GM12878 (cell line): ENCODE data around the gene E2F1. TPM values are rescaled to one million over a fixed set of nuclear protein-coding genes. Genes with fewer than 3 reads are reported as not detected.
A peak's percentile ranks its signal among the peaks of the same experiment; 100 is the strongest.

Experiments
- PAX5 ChIP-seq: IDR thresholded peaks from 2 replicates; pipeline ENCODE4 v1.6.1; 2011; ENCODE audit warnings: low read depth, low read length, borderline replicate concordance
- ZBED1 ChIP-seq: IDR thresholded peaks from 2 replicates; pipeline ENCODE4 v1.6.1; 2016; ENCODE audit warnings: borderline replicate concordance
- ZNF207 ChIP-seq: fragments of 450-650 bp; IDR thresholded peaks from 2 replicates; pipeline ENCODE4 v1.6.1; 2014; ENCODE audit warnings: antibody characterized with exemption, mild to moderate bottlenecking, borderline replicate concordance
- polyA plus RNA-seq, 11 experiments: library from polyadenylated mRNA; depleted of rRNA in 4 of 11; unstranded in 6 of 11; stranded (reverse) in 5 of 11; fragments of >200 nt; fragmentation: Nextera tagmentation in 4 of 11; fragmentation: Illumina TruSeq in 1 of 11; extraction: Ambion mirVana in 4 of 11; extraction: Trizol in 1 of 11; gene quantifications; 1 replicate in 1 of 11; 2 replicates in 10 of 11; pipeline versions ENCODE4 v1.2.1 to v1.2.3, GENCODE V29; 2011 to 2016; ENCODE audit warnings: inconsistent platforms in 2 of 11, missing spikeins in 2 of 11, low read depth in 1 of 11
- total RNA-seq, 4 experiments: library from RNA; depleted of rRNA in 3 of 4; stranded (reverse); fragments of >200 nt in 3 of 4; fragmentation: Illumina TruSeq in 1 of 4; extraction: Trizol in 1 of 4; gene quantifications; 2 replicates each; pipeline versions ENCODE4 v1.2.1 to v1.2.3, GENCODE V29; 2013 to 2021
- TF ChIP-seq, protein P1 (sequence below): IDR thresholded peaks from 2 replicates; pipeline ENCODE4 v1.6.1; 2011; ENCODE audit warnings: borderline replicate concordance, low read depth, mild to moderate bottlenecking, moderate library complexity, mixed read lengths, low read length; ENCODE audit not compliant: insufficient read depth; ENCODE audit errors: extremely low read length
- TF ChIP-seq, protein P2 (sequence below): IDR thresholded peaks from 2 replicates; pipeline ENCODE4 v1.6.1; 2012; ENCODE audit warnings: low read depth, low read length, improper control_type of control experiment
- TF ChIP-seq, protein P3 (sequence below): fragments of 450-650 bp; IDR thresholded peaks from 2 replicates; pipeline ENCODE4 v1.6.1; 2016; ENCODE audit warnings: mild to moderate bottlenecking, moderate library complexity, borderline replicate concordance

Gene E2F1
- total and polyA plus RNA-seq, 10 of the 15 experiments (the other 5 are each of a cell fraction or from before 2014, with no cell fraction given), result 0.29 to 50.2 (median 19.7) TPM

DNA sequence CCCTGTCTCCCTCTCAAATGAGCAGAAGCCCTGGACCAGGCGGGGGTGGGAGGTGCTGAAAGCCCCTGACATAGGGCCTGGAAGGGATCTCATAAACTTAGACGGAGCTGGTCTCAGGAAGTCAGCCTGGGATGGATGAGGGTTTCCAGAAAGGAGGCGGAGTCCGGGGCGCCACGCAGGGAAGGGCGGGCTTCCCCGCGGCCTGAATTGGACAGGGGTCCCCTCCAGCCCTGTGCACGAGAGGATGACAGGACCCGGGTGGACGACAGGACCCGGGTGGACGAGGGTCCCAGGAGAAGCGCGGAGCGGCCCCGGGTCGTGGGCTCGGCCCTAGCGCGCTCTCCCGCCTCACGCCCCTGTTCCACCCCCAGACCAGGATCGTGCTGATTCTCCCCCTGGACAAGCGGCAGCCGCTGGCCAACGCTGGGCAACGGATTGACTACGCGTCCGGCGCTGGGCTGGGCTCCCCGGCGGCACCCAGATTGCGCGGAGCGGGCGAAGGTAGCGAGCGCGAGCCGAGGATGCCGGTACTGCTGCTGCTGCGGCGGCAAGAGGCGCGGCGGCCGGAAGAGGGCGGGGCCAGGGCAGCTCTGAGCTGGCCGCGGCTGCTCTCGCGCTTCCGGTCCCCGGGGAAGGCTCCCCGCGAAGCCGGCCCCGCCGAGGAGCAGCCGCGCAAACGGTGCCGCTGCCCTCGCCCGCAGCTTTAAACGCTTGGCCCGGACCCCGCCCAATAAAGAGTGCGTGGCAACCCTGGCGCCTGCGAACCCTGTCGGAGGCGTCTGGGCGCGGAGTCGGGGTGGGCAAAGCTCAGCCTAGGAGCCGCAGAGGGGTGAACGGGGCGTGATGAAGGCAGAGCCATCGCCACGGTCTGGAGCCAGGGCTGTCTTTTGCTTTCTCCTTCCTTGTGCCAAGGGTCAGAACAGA, 22.8 kb downstream of the E2F1 start (continued):
- TF ChIP-seq, protein P1, sequence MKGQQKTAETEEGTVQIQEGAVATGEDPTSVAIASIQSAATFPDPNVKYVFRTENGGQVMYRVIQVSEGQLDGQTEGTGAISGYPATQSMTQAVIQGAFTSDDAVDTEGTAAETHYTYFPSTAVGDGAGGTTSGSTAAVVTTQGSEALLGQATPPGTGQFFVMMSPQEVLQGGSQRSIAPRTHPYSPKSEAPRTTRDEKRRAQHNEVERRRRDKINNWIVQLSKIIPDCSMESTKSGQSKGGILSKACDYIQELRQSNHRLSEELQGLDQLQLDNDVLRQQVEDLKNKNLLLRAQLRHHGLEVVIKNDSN, result no peak
- TF ChIP-seq ZNF207 (no peak), PAX5 (0 out of 2 replicates have a peak, but pooled peaks have one; percentile 6), ZBED1 (no peak)
- TF ChIP-seq, protein P2, sequence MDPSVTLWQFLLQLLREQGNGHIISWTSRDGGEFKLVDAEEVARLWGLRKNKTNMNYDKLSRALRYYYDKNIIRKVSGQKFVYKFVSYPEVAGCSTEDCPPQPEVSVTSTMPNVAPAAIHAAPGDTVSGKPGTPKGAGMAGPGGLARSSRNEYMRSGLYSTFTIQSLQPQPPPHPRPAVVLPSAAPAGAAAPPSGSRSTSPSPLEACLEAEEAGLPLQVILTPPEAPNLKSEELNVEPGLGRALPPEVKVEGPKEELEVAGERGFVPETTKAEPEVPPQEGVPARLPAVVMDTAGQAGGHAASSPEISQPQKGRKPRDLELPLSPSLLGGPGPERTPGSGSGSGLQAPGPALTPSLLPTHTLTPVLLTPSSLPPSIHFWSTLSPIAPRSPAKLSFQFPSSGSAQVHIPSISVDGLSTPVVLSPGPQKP, result peak; percentile 85
- TF ChIP-seq, protein P3, sequence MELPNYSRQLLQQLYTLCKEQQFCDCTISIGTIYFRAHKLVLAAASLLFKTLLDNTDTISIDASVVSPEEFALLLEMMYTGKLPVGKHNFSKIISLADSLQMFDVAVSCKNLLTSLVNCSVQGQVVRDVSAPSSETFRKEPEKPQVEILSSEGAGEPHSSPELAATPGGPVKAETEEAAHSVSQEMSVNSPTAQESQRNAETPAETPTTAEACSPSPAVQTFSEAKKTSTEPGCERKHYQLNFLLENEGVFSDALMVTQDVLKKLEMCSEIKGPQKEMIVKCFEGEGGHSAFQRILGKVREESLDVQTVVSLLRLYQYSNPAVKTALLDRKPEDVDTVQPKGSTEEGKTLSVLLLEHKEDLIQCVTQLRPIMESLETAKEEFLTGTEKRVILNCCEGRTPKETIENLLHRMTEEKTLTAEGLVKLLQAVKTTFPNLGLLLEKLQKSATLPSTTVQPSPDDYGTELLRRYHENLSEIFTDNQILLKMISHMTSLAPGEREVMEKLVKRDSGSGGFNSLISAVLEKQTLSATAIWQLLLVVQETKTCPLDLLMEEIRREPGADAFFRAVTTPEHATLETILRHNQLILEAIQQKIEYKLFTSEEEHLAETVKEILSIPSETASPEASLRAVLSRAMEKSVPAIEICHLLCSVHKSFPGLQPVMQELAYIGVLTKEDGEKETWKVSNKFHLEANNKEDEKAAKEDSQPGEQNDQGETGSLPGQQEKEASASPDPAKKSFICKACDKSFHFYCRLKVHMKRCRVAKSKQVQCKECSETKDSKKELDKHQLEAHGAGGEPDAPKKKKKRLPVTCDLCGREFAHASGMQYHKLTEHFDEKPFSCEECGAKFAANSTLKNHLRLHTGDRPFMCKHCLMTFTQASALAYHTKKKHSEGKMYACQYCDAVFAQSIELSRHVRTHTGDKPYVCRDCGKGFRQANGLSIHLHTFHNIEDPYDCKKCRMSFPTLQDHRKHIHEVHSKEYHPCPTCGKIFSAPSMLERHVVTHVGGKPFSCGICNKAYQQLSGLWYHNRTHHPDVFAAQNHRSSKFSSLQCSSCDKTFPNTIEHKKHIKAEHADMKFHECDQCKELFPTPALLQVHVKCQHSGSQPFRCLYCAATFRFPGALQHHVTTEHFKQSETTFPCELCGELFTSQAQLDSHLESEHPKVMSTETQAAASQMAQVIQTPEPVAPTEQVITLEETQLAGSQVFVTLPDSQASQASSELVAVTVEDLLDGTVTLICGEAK, result peak; percentile 78
